ENCODE data around the gene PRDM10. TPM values are rescaled to one million over a fixed set of nuclear protein-coding genes. Genes with fewer than 3 reads are reported as not detected.
"Not testable (repeated sequence)": the region's sequence is repeated elsewhere in the genome, so short reads cannot be mapped to it uniquely, and the experiment has no call there.

The PRDM10 gene
- total RNA-seq, 2 experiments from 2014 or later: 8.2 to 9.6 TPM

GRCh38 chr11:129871914-129872313 is 130.7 kb downstream of the PRDM10 start:
- DNase-seq (no peak), ATAC-seq (ENCODE audit: poor library complexity) (no peak)
- Mint-ChIP-seq H3K36me3 (ENCODE audit: low read depth) (peaks cover 96% of the 10 kb centered on the region), H3K4me1 (ENCODE audit: low read depth) (peaks cover 10% of the 10 kb centered on the region), H3K27ac (no peak overlapping the region), H3K9me3 (no peaks in the 10 kb centered on the region), H3K27me3 (no peaks in the 10 kb centered on the region), H3K4me3 (no peak overlapping the region)
- Histone ChIP-seq H3K9me3 (ENCODE audit: control insufficient read depth in 1 of 2, insufficient read depth in 1 of 2, low read length in 2 of 2) (no peaks in the 10 kb centered on the region), H3K4me1 (ENCODE audit: insufficient read depth, low read length) (peaks cover under 1% of the 10 kb centered on the region), H3K36me3 (ENCODE audit: insufficient read depth, low read length) (peaks cover 94% of the 10 kb centered on the region), H3K27me3 (ENCODE audit: control insufficient read depth in 1 of 2, insufficient read depth in 2 of 2, low read length in 2 of 2) (no peaks in the 10 kb centered on the region), H3K27ac (ENCODE audit: low read depth in 1 of 2, low read length in 2 of 2) (no peak overlapping the region), H3K4me3 (ENCODE audit: low read length) (no peak overlapping the region)
- ChIA-PET CTCF (no interaction called here), POLR2A (interaction anchor here (0.6 kb wide), 1 partner anchor 259 kb away, joined by 3 read pairs; no protein-coding TSS in a partner anchor)
- intact Hi-C loops (cut with DNase I, micrococcal nuclease): loop anchor here in 1 of 2 experiments (5.0 kb wide), 1 partner anchor 80 kb away; no protein-coding TSS in a partner anchor
- TF ChIP-seq, protein P1, sequence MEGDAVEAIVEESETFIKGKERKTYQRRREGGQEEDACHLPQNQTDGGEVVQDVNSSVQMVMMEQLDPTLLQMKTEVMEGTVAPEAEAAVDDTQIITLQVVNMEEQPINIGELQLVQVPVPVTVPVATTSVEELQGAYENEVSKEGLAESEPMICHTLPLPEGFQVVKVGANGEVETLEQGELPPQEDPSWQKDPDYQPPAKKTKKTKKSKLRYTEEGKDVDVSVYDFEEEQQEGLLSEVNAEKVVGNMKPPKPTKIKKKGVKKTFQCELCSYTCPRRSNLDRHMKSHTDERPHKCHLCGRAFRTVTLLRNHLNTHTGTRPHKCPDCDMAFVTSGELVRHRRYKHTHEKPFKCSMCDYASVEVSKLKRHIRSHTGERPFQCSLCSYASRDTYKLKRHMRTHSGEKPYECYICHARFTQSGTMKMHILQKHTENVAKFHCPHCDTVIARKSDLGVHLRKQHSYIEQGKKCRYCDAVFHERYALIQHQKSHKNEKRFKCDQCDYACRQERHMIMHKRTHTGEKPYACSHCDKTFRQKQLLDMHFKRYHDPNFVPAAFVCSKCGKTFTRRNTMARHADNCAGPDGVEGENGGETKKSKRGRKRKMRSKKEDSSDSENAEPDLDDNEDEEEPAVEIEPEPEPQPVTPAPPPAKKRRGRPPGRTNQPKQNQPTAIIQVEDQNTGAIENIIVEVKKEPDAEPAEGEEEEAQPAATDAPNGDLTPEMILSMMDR (IDR thresholded peaks at IDR 0.05): no peak

DNA sequence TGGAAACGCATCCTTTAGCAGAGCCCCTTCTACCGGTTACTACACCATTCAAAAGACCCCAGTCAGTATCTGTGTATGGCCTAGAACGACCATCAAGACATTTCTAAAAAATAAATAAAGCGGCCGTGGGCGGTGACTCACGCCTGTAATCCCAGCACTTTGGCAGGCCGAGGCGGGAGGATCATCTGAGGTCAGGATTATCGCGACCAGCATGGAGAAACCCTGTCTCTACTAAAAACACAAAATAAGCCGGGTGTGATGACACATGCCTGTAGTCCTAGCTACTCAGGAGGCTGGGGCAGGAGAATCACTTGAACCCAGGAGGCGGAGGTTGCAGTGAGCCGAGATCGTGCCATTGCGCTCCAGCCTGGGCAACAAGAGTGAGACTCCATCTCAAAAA is 134.0 kb downstream of the PRDM10 start:
- Histone ChIP-seq H3K36me3 (ENCODE audit: insufficient read depth, low read length) (peaks cover 90% of the 10 kb centered on the region), H3K4me1 (ENCODE audit: insufficient read depth, low read length) (peaks cover 12% of the 10 kb centered on the region)
- Mint-ChIP-seq H3K27ac (peak overlapping the region; percentile 65), H3K4me1 (ENCODE audit: low read depth) (peaks cover 31% of the 10 kb centered on the region), H3K36me3 (ENCODE audit: low read depth) (peaks cover 97% of the 10 kb centered on the region)
- intact Hi-C loops (cut with DNase I, micrococcal nuclease); H3K27me3 Mint-ChIP-seq; ATAC-seq (ENCODE audit: poor library complexity); H3K27ac ChIP-seq (ENCODE audit: low read depth in 1 of 2, low read length in 2 of 2); H3K4me3 Mint-ChIP-seq; H3K9me3 Mint-ChIP-seq; DNase-seq; H3K4me3 ChIP-seq (ENCODE audit: low read length); H3K27me3 ChIP-seq (ENCODE audit: control insufficient read depth in 1 of 2, insufficient read depth in 2 of 2, low read length in 2 of 2); H3K9me3 ChIP-seq (ENCODE audit: control insufficient read depth in 1 of 2, insufficient read depth in 1 of 2, low read length in 2 of 2); POLR2A ChIA-PET: not testable (repeated sequence)
- CTCF ChIA-PET: interaction anchor here (1.1 kb wide), 1 partner anchor 10 kb away, joined by 3 read pairs; no protein-coding TSS in a partner anchor

DNA sequence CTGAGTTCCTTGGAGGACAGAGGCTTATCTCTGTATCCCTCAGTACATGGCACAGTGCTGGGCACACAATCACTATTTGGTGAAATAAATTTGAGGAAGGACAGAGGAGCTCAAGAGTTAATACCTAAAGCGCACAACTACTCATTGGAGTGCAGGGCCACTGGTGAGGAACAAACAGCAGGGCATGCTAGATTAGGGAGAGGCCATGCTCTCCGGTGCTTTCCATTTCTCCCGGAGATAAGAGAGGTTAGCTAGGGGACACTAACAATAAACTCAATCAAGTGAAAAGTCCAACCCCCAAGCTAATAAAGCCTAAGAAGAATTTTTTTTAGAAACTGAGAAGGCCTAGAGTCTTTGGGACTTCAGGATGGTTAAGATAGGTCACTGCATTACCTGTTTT is 136.3 kb downstream of the PRDM10 start:
- no peak for ATAC-seq (ENCODE audit: poor library complexity)
- Mint-ChIP-seq H3K36me3 (ENCODE audit: low read depth) (peaks cover 97% of the 10 kb centered on the region), H3K4me1 (ENCODE audit: low read depth) (peaks cover 43% of the 10 kb centered on the region), H3K9me3 (no peaks in the 10 kb centered on the region), H3K4me3 (no peak overlapping the region), H3K27ac (peak overlapping the region; percentile 68), H3K27me3 (no peaks in the 10 kb centered on the region)
- CTCF ChIA-PET: no interaction called here
- no peak overlapping the region for H3K4me3 ChIP-seq (ENCODE audit: low read length)
- H3K27ac ChIP-seq (ENCODE audit: low read depth in 1 of 2, low read length in 2 of 2): peak overlapping the region in 1 of 2 donors; percentile 10
- TF ChIP-seq, protein P1 (IDR thresholded peaks at IDR 0.05): no peak
- H3K36me3 ChIP-seq (ENCODE audit: insufficient read depth, low read length): peaks cover 82% of the 10 kb centered on the region
- peaks cover 24% of the 10 kb centered on the region for H3K4me1 ChIP-seq (ENCODE audit: insufficient read depth, low read length)
- no peaks in the 10 kb centered on the region for H3K9me3 ChIP-seq (ENCODE audit: control insufficient read depth in 1 of 2, insufficient read depth in 1 of 2, low read length in 2 of 2)
- H3K27me3 ChIP-seq (ENCODE audit: control insufficient read depth in 1 of 2, insufficient read depth in 2 of 2, low read length in 2 of 2): no peaks in the 10 kb centered on the region
- POLR2A ChIA-PET: interaction anchor here (2.0 kb wide), 1 partner anchor 12 kb away, joined by 6 read pairs; no protein-coding TSS in a partner anchor
- no peak for DNase-seq
- intact Hi-C loops (cut with DNase I, micrococcal nuclease): no loop called here

GRCh38 chr11:129865701-129866100 is 136.9 kb downstream of the PRDM10 start:
- H3K9me3 ChIP-seq (ENCODE audit: control insufficient read depth in 1 of 2, insufficient read depth in 1 of 2, low read length in 2 of 2): no peaks in the 10 kb centered on the region
- no peaks in the 10 kb centered on the region for H3K9me3 Mint-ChIP-seq
- H3K27me3 Mint-ChIP-seq: no peaks in the 10 kb centered on the region
- no peaks in the 10 kb centered on the region for H3K27me3 ChIP-seq (ENCODE audit: control insufficient read depth in 1 of 2, insufficient read depth in 2 of 2, low read length in 2 of 2)
- peaks cover 30% of the 10 kb centered on the region for H3K4me1 ChIP-seq (ENCODE audit: insufficient read depth, low read length)
- peak overlapping the region; percentile 68 for H3K27ac Mint-ChIP-seq
- ChIA-PET CTCF (no interaction called here), POLR2A (interaction anchor here (1.9 kb wide), 1 partner anchor 12 kb away, joined by 12 read pairs; no protein-coding TSS in a partner anchor)
- DNase-seq (peak in 2 of 14 experiments; percentile 25), ATAC-seq (ENCODE audit: poor library complexity) (no peak)
- H3K4me1 Mint-ChIP-seq (ENCODE audit: low read depth): peaks cover 49% of the 10 kb centered on the region
- H3K36me3 ChIP-seq (ENCODE audit: insufficient read depth, low read length): peaks cover 76% of the 10 kb centered on the region
- no peak overlapping the region for H3K4me3 ChIP-seq (ENCODE audit: low read length)
- H3K36me3 Mint-ChIP-seq (ENCODE audit: low read depth): peaks cover 97% of the 10 kb centered on the region
- intact Hi-C loops (cut with DNase I, micrococcal nuclease): no loop called here
- no peak overlapping the region for H3K27ac ChIP-seq (ENCODE audit: low read depth in 1 of 2, low read length in 2 of 2)
- no peak overlapping the region for H3K4me3 Mint-ChIP-seq
- TF ChIP-seq, protein P1 (IDR thresholded peaks at IDR 0.05): no peak

Data from CD4-positive, alpha-beta T cell (primary cell).